CD4-positive, CD25-positive, alpha-beta regulatory T cell (primary cell): Measurements from ENCODE around the gene RAB27B. TPM values are rescaled to one million over a fixed set of nuclear protein-coding genes. Genes with fewer than 3 reads are reported as not detected.

Experiments
- ATAC-seq, 2 donors: fragments of 150-1000 bp; cut with Tn5 transposase; one replicate each; pipeline ENCODE4 v1.10.0; 2021; ENCODE audit warnings: low read depth in 2 of 2, moderate number of reproducible peaks in 2 of 2, moderate library complexity in 1 of 2
- DNase-seq, 3 donors: peaks; one replicate each; pipeline versions ENCODE4 v3.0.0 to v3.0.0-alpha.2; 2012 to 2022; ENCODE audit warnings: mixed read lengths in 1 of 3
- H3K27ac ChIP-seq: one replicate; pipeline ENCODE4 v1.7.0; 2013; ENCODE audit warnings: mild to moderate bottlenecking, low read length; ENCODE audit not compliant: insufficient read depth, poor library complexity, severe bottlenecking
- H3K27me3 ChIP-seq: one replicate; pipeline ENCODE4 v1.7.0; 2013; ENCODE audit warnings: low read length; ENCODE audit not compliant: control insufficient read depth, insufficient read depth
- H3K36me3 ChIP-seq: one replicate; pipeline ENCODE4 v1.7.0; 2013; ENCODE audit warnings: mild to moderate bottlenecking, low read length, moderate library complexity; ENCODE audit not compliant: control insufficient read depth, insufficient read depth
- H3K4me1 ChIP-seq: 2 replicates; pipeline ENCODE4 v1.7.0; 2013; ENCODE audit warnings: mild to moderate bottlenecking, low read length; ENCODE audit not compliant: insufficient read depth, control insufficient read depth, poor library complexity, severe bottlenecking
- H3K4me3 ChIP-seq: one replicate; pipeline ENCODE4 v1.7.0; 2013; ENCODE audit warnings: low read depth, mild to moderate bottlenecking, low read length, moderate library complexity
- H3K9me3 ChIP-seq, 2 experiments: 1 replicate in 1 of 2; 2 replicates in 1 of 2; pipeline ENCODE4 v1.7.0; 2013; ENCODE audit warnings: low read length in 2 of 2, mild to moderate bottlenecking in 1 of 2, moderate library complexity in 1 of 2; ENCODE audit not compliant: control insufficient read depth in 2 of 2
- H3K27ac Mint-ChIP-seq, 3 donors: one replicate each; pipeline ENCODE4 v1.8.0; 2020 to 2022; ENCODE audit warnings: mild to moderate bottlenecking in 3 of 3, mixed read lengths in 3 of 3, moderate library complexity in 2 of 3
- H3K27me3 Mint-ChIP-seq: one replicate; pipeline ENCODE4 v1.8.0; 2022; ENCODE audit warnings: mild to moderate bottlenecking, mixed read lengths
- H3K36me3 Mint-ChIP-seq: one replicate; pipeline ENCODE4 v1.8.0; 2020; ENCODE audit warnings: mixed read lengths
- H3K4me1 Mint-ChIP-seq, 4 donors: one replicate each; pipeline ENCODE4 v1.8.0; 2020 to 2022; ENCODE audit warnings: mixed read lengths in 4 of 4, mild to moderate bottlenecking in 1 of 4
- H3K4me3 Mint-ChIP-seq, 4 donors: one replicate each; pipeline ENCODE4 v1.8.0; 2020 to 2022; ENCODE audit warnings: mild to moderate bottlenecking in 4 of 4, mixed read lengths in 4 of 4, moderate library complexity in 3 of 4
- H3K9me3 Mint-ChIP-seq, 7 donors: one replicate each; pipeline ENCODE4 v1.8.0; 2020 to 2022; ENCODE audit warnings: mixed read lengths in 7 of 7, mild to moderate bottlenecking in 3 of 7, moderate library complexity in 2 of 7
- polyA plus RNA-seq, 4 donors: library from polyadenylated mRNA; unstranded; fragments of 300-500 nt; fragmentation: Illumina TruSeq; gene quantifications; one replicate each; pipeline ENCODE4 v1.2.3, GENCODE V29; 2021
- total RNA-seq: library from RNA; stranded (reverse); gene quantifications from one replicate; pipeline ENCODE4 v1.2.3, GENCODE V29; 2022

The RAB27B gene
- total and polyA plus RNA-seq, 5 donors from 2014 or later: 0.22 to 8.5 TPM; not detected in 3

GRCh38 chr18:54881229-54881768, 53.0 kb downstream of the RAB27B start:
- H3K9me3 ChIP-seq: no peaks in the 10 kb centered on the region

GRCh38 chr18:54882318-54882717, 54.0 kb downstream of the RAB27B start:
- Mint-ChIP-seq H3K27ac (no peak overlapping the region), H3K4me3 (no peak overlapping the region), H3K4me1 (no peaks in the 10 kb centered on the region), H3K36me3 (no peaks in the 10 kb centered on the region), H3K27me3 (no peaks in the 10 kb centered on the region), H3K9me3 (peaks cover 0 to 5% (median 0%) of the 10 kb centered on the region in 7 donors)
- ATAC-seq (no peak), DNase-seq (no peak)
- no peak overlapping the region for H3K4me3 ChIP-seq
- H3K4me1 ChIP-seq: no peaks in the 10 kb centered on the region
- H3K27me3 ChIP-seq: no peaks in the 10 kb centered on the region
- H3K27ac ChIP-seq: no peak overlapping the region
- no peaks in the 10 kb centered on the region for H3K9me3 ChIP-seq
- no peaks in the 10 kb centered on the region for H3K36me3 ChIP-seq

More at GRCh38 chr18:54881229-54881768, 53.0 kb downstream of the RAB27B start:
- Mint-ChIP-seq H3K4me1 (no peaks in the 10 kb centered on the region), H3K4me3 (no peak overlapping the region), H3K27ac (no peak overlapping the region), H3K27me3 (no peaks in the 10 kb centered on the region), H3K9me3 (peaks cover 0 to 5% (median 0%) of the 10 kb centered on the region in 7 donors), H3K36me3 (no peaks in the 10 kb centered on the region)
- H3K27ac ChIP-seq: no peak overlapping the region
- H3K4me1 ChIP-seq: no peaks in the 10 kb centered on the region
- H3K36me3 ChIP-seq: no peaks in the 10 kb centered on the region
- no peak for ATAC-seq
- H3K27me3 ChIP-seq: no peaks in the 10 kb centered on the region
- H3K4me3 ChIP-seq: no peak overlapping the region
- no peak for DNase-seq

GRCh38 chr18:54883816-54884604, 55.7 kb downstream of the RAB27B start:
- Histone ChIP-seq H3K27me3 (no peaks in the 10 kb centered on the region), H3K9me3 (no peaks in the 10 kb centered on the region), H3K4me1 (no peaks in the 10 kb centered on the region), H3K27ac (no peak overlapping the region), H3K4me3 (no peak overlapping the region), H3K36me3 (no peaks in the 10 kb centered on the region)
- ATAC-seq: no peak
- Mint-ChIP-seq H3K27ac (no peak overlapping the region), H3K4me3 (no peak overlapping the region), H3K36me3 (no peaks in the 10 kb centered on the region), H3K27me3 (no peaks in the 10 kb centered on the region), H3K4me1 (no peaks in the 10 kb centered on the region), H3K9me3 (peaks cover 0 to 5% (median 0%) of the 10 kb centered on the region in 7 donors)
- DNase-seq: no peak

DNA sequence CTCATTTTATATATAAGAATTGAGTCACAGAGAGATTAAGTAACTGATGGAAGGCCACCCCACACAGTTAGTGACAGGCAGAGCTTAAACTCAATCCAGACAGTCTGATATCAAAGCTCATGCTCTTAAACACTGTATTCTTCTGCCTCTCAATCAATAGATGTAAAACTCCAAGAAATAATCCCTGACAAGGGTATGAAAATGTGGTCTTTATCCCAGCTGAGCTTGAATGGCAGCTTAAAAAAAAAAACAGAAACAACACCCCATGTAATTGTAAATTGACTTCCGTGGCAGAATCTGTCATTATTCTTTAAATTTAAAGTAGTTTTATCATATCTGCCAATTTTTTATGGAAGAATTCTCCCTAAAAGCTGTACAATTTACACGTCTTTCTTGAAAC, 60.1 kb downstream of the RAB27B start:
- Mint-ChIP-seq H3K27me3 (no peaks in the 10 kb centered on the region), H3K4me3 (no peak overlapping the region), H3K36me3 (no peaks in the 10 kb centered on the region), H3K27ac (no peak overlapping the region), H3K9me3 (peaks cover 0 to 1% (median 0%) of the 10 kb centered on the region in 7 donors), H3K4me1 (no peaks in the 10 kb centered on the region)
- H3K27ac ChIP-seq: no peak overlapping the region
- no peak overlapping the region for H3K4me3 ChIP-seq
- ATAC-seq (no peak), DNase-seq (no peak)
- H3K27me3 ChIP-seq: no peaks in the 10 kb centered on the region
- no peaks in the 10 kb centered on the region for H3K4me1 ChIP-seq
- H3K36me3 ChIP-seq: no peaks in the 10 kb centered on the region
- H3K9me3 ChIP-seq: no peaks in the 10 kb centered on the region

- ATAC-seq (no peak), DNase-seq (no peak)
- no peaks in the 10 kb centered on the region for H3K27me3 ChIP-seq
- Mint-ChIP-seq H3K27me3 (no peaks in the 10 kb centered on the region), H3K27ac (no peak overlapping the region), H3K9me3 (peaks cover 0 to 1% (median 0%) of the 10 kb centered on the region in 7 donors), H3K4me3 (no peak overlapping the region), H3K4me1 (no peaks in the 10 kb centered on the region), H3K36me3 (no peaks in the 10 kb centered on the region)
- no peak overlapping the region for H3K4me3 ChIP-seq
- H3K9me3 ChIP-seq: no peaks in the 10 kb centered on the region
- H3K27ac ChIP-seq: no peak overlapping the region
- no peaks in the 10 kb centered on the region for H3K4me1 ChIP-seq
- H3K36me3 ChIP-seq: no peaks in the 10 kb centered on the region
Observed at GRCh38 chr18:54888933-54889332, 60.7 kb downstream of the RAB27B start.

DNA sequence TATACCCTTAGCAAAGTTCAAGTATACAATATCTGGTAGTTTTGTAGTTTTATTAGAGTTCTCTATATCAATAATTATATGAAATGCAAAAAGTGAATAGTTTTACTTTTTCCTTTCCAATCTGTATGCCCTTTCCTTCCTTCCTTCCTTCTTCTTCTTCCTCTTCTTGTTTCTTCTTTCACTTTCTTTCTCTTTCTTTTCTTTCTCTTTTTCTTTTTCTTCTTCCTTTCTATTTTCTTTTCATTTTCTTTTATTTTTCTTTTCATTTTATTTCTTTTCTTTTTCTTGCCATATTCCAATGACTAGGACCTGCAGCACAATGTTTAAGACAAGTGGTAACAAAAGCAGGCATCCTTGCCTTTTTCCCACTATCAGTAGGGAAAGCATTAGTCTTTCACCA, 71.2 kb downstream of the RAB27B start:
- H3K27ac ChIP-seq: no peak overlapping the region
- Mint-ChIP-seq H3K4me3 (no peak overlapping the region), H3K4me1 (no peaks in the 10 kb centered on the region), H3K27me3 (no peaks in the 10 kb centered on the region), H3K9me3 (peaks cover 0 to 3% (median 0%) of the 10 kb centered on the region in 7 donors), H3K36me3 (no peaks in the 10 kb centered on the region), H3K27ac (no peak overlapping the region)
- no peak for ATAC-seq
- no peaks in the 10 kb centered on the region for H3K27me3 ChIP-seq
- no peaks in the 10 kb centered on the region for H3K36me3 ChIP-seq
- DNase-seq: no peak
- H3K9me3 ChIP-seq: no peaks in the 10 kb centered on the region
- H3K4me1 ChIP-seq: no peaks in the 10 kb centered on the region
- H3K4me3 ChIP-seq: no peak overlapping the region

GRCh38 chr18:54900290-54900689, 72.0 kb downstream of the RAB27B start:
- H3K36me3 Mint-ChIP-seq: no peaks in the 10 kb centered on the region
- no peaks in the 10 kb centered on the region for H3K27me3 Mint-ChIP-seq
- Histone ChIP-seq H3K27me3 (no peaks in the 10 kb centered on the region), H3K36me3 (no peaks in the 10 kb centered on the region), H3K4me3 (no peak overlapping the region), H3K4me1 (no peaks in the 10 kb centered on the region), H3K9me3 (no peaks in the 10 kb centered on the region), H3K27ac (no peak overlapping the region)
- peaks cover 0 to 4% (median 0%) of the 10 kb centered on the region in 7 donors for H3K9me3 Mint-ChIP-seq
- ATAC-seq (no peak), DNase-seq (no peak)
- H3K4me3 Mint-ChIP-seq: no peak overlapping the region
- H3K27ac Mint-ChIP-seq: no peak overlapping the region
- H3K4me1 Mint-ChIP-seq: no peaks in the 10 kb centered on the region

GRCh38 chr18:54904581-54904980, 76.3 kb downstream of the RAB27B start:
- no peak overlapping the region for H3K27ac ChIP-seq
- Mint-ChIP-seq H3K4me3 (no peak overlapping the region), H3K27ac (no peak overlapping the region), H3K4me1 (no peaks in the 10 kb centered on the region), H3K36me3 (no peaks in the 10 kb centered on the region), H3K27me3 (no peaks in the 10 kb centered on the region), H3K9me3 (peaks cover 0 to 4% (median 0%) of the 10 kb centered on the region in 7 donors)
- no peak for ATAC-seq
- no peaks in the 10 kb centered on the region for H3K27me3 ChIP-seq
- no peaks in the 10 kb centered on the region for H3K36me3 ChIP-seq
- no peak overlapping the region for H3K4me3 ChIP-seq
- no peaks in the 10 kb centered on the region for H3K9me3 ChIP-seq
- DNase-seq: no peak
- no peaks in the 10 kb centered on the region for H3K4me1 ChIP-seq
